Thyroid gland (tissue), 4 donors: ENCODE measurements around the gene GABRD.

Experiments used
- POLR2A ChIP-seq, 2 donors: fragments of 450-650 bp; IDR thresholded peaks; one replicate each; pipeline ENCODE4 v1.6.1; 2017; ENCODE audit warnings: antibody characterized with exemption in 2 of 2, mild to moderate bottlenecking in 2 of 2, moderate library complexity in 1 of 2
- TF ChIP-seq, protein P1 (sequence below), 6 experiments: fragments of 200-600 bp in 3 of 6; fragments of 450-650 bp in 3 of 6; sonication (generic) in 3 of 6; IDR thresholded peaks; one replicate each; pipeline ENCODE4 v1.5.1; 2016 to 2019; ENCODE audit warnings: antibody characterized with exemption in 6 of 6, mild to moderate bottlenecking in 2 of 6, inconsistent platforms in 1 of 6, moderate library complexity in 1 of 6

DNA sequence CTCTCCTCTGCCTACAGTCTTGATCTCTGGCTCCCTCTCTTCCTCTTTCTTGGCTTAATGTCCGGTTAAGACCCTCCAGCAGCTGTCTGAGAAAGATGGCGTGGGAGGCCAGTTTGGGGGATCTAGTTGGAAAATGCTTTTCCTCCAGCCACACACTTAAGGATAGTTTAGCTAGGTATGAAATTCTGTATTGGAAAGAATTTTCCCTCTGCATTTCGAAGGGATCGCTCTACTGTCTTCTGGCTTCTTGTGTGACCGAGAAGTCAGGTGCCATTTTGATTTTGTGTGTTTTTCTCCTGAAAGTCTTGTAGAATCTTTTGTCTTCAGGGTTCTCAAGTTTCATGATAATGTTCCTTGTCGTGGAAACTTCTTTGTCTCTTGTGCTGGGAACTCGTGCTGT, 59.0 kb downstream of the GABRD start:
- TF ChIP-seq, protein P1, sequence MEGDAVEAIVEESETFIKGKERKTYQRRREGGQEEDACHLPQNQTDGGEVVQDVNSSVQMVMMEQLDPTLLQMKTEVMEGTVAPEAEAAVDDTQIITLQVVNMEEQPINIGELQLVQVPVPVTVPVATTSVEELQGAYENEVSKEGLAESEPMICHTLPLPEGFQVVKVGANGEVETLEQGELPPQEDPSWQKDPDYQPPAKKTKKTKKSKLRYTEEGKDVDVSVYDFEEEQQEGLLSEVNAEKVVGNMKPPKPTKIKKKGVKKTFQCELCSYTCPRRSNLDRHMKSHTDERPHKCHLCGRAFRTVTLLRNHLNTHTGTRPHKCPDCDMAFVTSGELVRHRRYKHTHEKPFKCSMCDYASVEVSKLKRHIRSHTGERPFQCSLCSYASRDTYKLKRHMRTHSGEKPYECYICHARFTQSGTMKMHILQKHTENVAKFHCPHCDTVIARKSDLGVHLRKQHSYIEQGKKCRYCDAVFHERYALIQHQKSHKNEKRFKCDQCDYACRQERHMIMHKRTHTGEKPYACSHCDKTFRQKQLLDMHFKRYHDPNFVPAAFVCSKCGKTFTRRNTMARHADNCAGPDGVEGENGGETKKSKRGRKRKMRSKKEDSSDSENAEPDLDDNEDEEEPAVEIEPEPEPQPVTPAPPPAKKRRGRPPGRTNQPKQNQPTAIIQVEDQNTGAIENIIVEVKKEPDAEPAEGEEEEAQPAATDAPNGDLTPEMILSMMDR (IDR thresholded peaks at IDR 0.05) = no peak
- TF ChIP-seq POLR2A (IDR thresholded peaks at IDR 0.05) = no peak
